HL-60 (cell line): ENCODE results near the gene GLDN.

Experiments used
- DNase-seq, 2 experiments: peaks; one replicate each; pipeline ENCODE4 v3.0.0-alpha.2; 2010 to 2020; ENCODE audit warnings: low read depth in 1 of 2, low spot score in 1 of 2
- H3K27ac ChIP-seq: fragments of 250-450 bp; sonication (Bioruptor Pico); replicated peaks from 2 replicates; pipeline ENCODE4 v1.5.1; 2020; ENCODE audit warnings: mild to moderate bottlenecking, moderate library complexity
- H3K27me3 ChIP-seq: fragments of 250-450 bp; sonication (Bioruptor Pico); 2 replicates; pipeline ENCODE4 v1.5.1; 2021; ENCODE audit warnings: mild to moderate bottlenecking, moderate library complexity; ENCODE audit not compliant: insufficient read depth, poor library complexity, severe bottlenecking
- H3K4me3 ChIP-seq: replicated peaks from 2 replicates; pipeline ENCODE4 v1.5.1; 2011; ENCODE audit warnings: mild to moderate bottlenecking, control low read depth, low read length; ENCODE audit not compliant: insufficient read depth
- GABPA ChIP-seq: IDR thresholded peaks from 2 replicates; pipeline ENCODE4 v1.6.1; 2012; ENCODE audit warnings: low read depth
- POLR2AphosphoS5 ChIP-seq: IDR thresholded peaks from 2 replicates; pipeline ENCODE4 v1.6.1; 2012; ENCODE audit warnings: low read depth
- SPI1 ChIP-seq: IDR thresholded peaks from 2 replicates; pipeline ENCODE4 v1.6.1; 2012; ENCODE audit warnings: low read depth, mild to moderate bottlenecking, borderline replicate concordance
- TF ChIP-seq, protein P1 (sequence below): IDR thresholded peaks from one replicate; pipeline ENCODE4 v1.5.1; 2011; ENCODE audit warnings: low read length, control low read depth, inconsistent platforms; ENCODE audit not compliant: insufficient read depth
- TF ChIP-seq, protein P2 (sequence below): IDR thresholded peaks from 2 replicates; pipeline ENCODE4 v1.6.1; 2012; ENCODE audit warnings: low read depth; ENCODE audit not compliant: insufficient replicate concordance

The GLDN gene

DNA sequence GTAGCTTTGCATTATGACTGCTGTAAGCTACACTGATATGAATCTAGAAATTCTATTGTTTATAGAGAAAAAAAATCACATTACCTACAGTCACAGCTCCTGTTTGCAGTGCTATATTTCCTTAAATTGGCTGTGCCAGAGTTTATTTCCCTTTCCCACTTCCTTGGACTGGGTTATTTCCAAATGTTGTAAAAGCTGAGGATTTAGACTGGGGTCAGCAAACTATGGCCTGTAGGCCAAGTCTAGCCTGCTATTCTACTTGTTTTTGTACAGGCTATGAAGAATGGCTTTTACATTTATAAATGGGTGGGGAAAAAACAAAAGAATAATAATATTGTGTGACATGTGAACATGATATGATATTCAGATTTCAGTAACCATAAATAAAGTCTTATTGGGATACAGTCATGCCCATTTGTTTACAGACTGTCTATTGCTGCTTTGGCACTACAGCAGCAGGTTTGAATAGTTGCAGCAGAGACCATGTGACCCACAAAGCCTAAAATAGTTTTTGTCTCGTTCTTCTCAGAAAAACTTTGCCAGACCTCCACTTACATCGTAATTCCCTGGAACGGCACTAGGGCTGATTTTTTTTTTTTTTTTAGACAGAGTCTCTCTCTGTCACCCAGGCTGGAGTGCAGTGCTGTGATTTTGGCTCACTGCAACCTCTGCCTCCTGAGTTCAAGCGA, 7.8 kb downstream of the GLDN start:
- DNase-seq, result no peak
- Histone ChIP-seq H3K27ac (no peak overlapping the region), H3K27me3 (no peaks in the 10 kb centered on the region), H3K4me3 (no peak overlapping the region)
- TF ChIP-seq, protein P1, sequence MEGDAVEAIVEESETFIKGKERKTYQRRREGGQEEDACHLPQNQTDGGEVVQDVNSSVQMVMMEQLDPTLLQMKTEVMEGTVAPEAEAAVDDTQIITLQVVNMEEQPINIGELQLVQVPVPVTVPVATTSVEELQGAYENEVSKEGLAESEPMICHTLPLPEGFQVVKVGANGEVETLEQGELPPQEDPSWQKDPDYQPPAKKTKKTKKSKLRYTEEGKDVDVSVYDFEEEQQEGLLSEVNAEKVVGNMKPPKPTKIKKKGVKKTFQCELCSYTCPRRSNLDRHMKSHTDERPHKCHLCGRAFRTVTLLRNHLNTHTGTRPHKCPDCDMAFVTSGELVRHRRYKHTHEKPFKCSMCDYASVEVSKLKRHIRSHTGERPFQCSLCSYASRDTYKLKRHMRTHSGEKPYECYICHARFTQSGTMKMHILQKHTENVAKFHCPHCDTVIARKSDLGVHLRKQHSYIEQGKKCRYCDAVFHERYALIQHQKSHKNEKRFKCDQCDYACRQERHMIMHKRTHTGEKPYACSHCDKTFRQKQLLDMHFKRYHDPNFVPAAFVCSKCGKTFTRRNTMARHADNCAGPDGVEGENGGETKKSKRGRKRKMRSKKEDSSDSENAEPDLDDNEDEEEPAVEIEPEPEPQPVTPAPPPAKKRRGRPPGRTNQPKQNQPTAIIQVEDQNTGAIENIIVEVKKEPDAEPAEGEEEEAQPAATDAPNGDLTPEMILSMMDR, result no peak
- TF ChIP-seq SPI1 (no peak), GABPA (no peak), POLR2AphosphoS5 (no peak)
- TF ChIP-seq, protein P2, sequence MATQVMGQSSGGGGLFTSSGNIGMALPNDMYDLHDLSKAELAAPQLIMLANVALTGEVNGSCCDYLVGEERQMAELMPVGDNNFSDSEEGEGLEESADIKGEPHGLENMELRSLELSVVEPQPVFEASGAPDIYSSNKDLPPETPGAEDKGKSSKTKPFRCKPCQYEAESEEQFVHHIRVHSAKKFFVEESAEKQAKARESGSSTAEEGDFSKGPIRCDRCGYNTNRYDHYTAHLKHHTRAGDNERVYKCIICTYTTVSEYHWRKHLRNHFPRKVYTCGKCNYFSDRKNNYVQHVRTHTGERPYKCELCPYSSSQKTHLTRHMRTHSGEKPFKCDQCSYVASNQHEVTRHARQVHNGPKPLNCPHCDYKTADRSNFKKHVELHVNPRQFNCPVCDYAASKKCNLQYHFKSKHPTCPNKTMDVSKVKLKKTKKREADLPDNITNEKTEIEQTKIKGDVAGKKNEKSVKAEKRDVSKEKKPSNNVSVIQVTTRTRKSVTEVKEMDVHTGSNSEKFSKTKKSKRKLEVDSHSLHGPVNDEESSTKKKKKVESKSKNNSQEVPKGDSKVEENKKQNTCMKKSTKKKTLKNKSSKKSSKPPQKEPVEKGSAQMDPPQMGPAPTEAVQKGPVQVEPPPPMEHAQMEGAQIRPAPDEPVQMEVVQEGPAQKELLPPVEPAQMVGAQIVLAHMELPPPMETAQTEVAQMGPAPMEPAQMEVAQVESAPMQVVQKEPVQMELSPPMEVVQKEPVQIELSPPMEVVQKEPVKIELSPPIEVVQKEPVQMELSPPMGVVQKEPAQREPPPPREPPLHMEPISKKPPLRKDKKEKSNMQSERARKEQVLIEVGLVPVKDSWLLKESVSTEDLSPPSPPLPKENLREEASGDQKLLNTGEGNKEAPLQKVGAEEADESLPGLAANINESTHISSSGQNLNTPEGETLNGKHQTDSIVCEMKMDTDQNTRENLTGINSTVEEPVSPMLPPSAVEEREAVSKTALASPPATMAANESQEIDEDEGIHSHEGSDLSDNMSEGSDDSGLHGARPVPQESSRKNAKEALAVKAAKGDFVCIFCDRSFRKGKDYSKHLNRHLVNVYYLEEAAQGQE, result no peak

DNA sequence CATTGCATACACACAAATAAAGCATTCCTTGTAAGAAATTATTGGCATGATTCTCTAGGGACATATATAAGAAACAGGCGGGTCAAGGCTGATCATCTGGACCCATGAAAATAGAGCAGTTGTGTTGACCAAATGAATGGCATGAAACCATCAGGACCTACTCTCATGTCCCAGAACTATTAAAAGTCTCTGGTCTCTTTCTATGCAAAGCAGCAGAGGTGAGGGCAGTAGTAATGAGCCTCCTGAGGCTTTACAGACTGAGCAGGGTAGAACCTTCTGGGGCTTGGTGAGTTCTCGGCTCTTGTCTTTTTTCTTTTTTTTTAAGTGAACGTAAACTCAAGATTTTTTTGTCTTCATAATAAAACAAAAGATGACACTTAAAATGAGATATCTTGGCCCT, 9.3 kb downstream of the GLDN start:
- Histone ChIP-seq H3K27ac (no peak overlapping the region), H3K27me3 (no peaks in the 10 kb centered on the region), H3K4me3 (no peak overlapping the region)
- TF ChIP-seq POLR2AphosphoS5 (no peak), SPI1 (no peak), GABPA (no peak)
- TF ChIP-seq, protein P1, result no peak
- TF ChIP-seq, protein P2, result no peak
- DNase-seq, result no peak

DNA sequence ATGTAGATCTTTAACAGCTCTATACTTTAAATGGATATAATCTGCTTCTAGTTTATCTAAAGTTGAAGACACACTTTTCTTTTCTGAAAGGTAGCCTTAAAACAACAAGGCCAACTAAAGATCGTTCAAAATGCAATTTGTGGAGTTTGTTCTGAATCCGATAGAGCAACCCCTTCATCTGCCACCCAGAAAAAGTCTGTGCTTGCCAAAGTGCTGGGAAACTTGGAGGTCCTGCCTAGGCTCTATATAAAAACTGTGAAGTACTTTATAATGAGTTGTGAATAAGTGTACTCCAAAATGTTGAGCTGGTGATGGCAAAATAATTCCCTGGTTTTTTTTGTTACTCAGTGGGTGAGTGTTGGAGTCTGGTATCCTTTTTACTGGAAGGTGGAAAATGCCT, 12.5 kb downstream of the GLDN start:
- H3K27ac ChIP-seq, result no peak overlapping the region
- no peak for DNase-seq
- no peaks in the 10 kb centered on the region for H3K27me3 ChIP-seq
- H3K4me3 ChIP-seq, result no peak overlapping the region
- TF ChIP-seq POLR2AphosphoS5, result no peak
- TF ChIP-seq, protein P2, result no peak
- no peak for TF ChIP-seq GABPA
- no peak for TF ChIP-seq SPI1
- TF ChIP-seq, protein P1, result no peak
